Fibroblast of skin of scalp (primary cell): Measurements from ENCODE around the gene TGFB2. TPM values are rescaled to one million over a fixed set of nuclear protein-coding genes. Genes with fewer than 3 reads are reported as not detected.
"Not testable (repeated sequence)": the region's sequence is repeated elsewhere in the genome, so short reads cannot be mapped to it uniquely, and the experiment has no call there.

Experiments
- DNase-seq: peaks from one replicate; pipeline ENCODE4 v3.0.0-alpha.2; 2013
- polyA plus RNA-seq, 2 experiments: library from polyadenylated mRNA; unstranded; fragments of 120-200 nt; gene quantifications; one replicate each; pipeline ENCODE4 v1.2.1, GENCODE V29; 2013; ENCODE audit not compliant: insufficient read length in 2 of 2

The TGFB2 gene
- polyA plus RNA-seq (2013, experiment 1 of 2; ENCODE audit: insufficient read length) = 36.8 TPM
- 39.3 TPM for polyA plus RNA-seq (2013, experiment 2 of 2; ENCODE audit: insufficient read length)

GRCh38 chr1:218344814-218345672, at the start of gene TGFB2:
TGFB2 (plus strand) TSS chr1:218345336; CDS start chr1:218346702, 1,366 bp downstream.
- peak; percentile 82 for DNase-seq

- no peak for DNase-seq
Measured at GRCh38 chr1:218296162-218296561, 49.0 kb upstream of the TGFB2 start.

GRCh38 chr1:218297461-218297860, 47.7 kb upstream of the TGFB2 start:
- no peak for DNase-seq

- peak; percentile 58 for DNase-seq
Measured at GRCh38 chr1:218297867-218298266, 47.3 kb upstream of the TGFB2 start.

GRCh38 chr1:218298398-218298797, 46.7 kb upstream of the TGFB2 start:
- DNase-seq = no peak

- peak; percentile 77 for DNase-seq
Measured at GRCh38 chr1:218299416-218299815, 45.7 kb upstream of the TGFB2 start.

GRCh38 chr1:218301217-218301616, 43.9 kb upstream of the TGFB2 start:
- no peak for DNase-seq

GRCh38 chr1:218302155-218302554, 43.0 kb upstream of the TGFB2 start:
- no peak for DNase-seq

GRCh38 chr1:218303176-218303879, 41.8 kb upstream of the TGFB2 start:
- DNase-seq = no peak

GRCh38 chr1:218304281-218305039, 40.7 kb upstream of the TGFB2 start:
- DNase-seq = peak; percentile 86

- DNase-seq = no peak
Measured at GRCh38 chr1:218305472-218306064, 39.6 kb upstream of the TGFB2 start.

GRCh38 chr1:218312509-218312908, 32.6 kb upstream of the TGFB2 start:
- peak; percentile 20 for DNase-seq

- no peak for DNase-seq
Measured at GRCh38 chr1:218314316-218314715, 30.8 kb upstream of the TGFB2 start.

GRCh38 chr1:218315638-218316037, 29.5 kb upstream of the TGFB2 start:
- DNase-seq = no peak

GRCh38 chr1:218317061-218317460, 28.1 kb upstream of the TGFB2 start:
- no peak for DNase-seq

GRCh38 chr1:218320182-218320581, 25.0 kb upstream of the TGFB2 start:
- DNase-seq = not testable (repeated sequence)

- DNase-seq = no peak
Measured at GRCh38 chr1:218322762-218323161, 22.4 kb upstream of the TGFB2 start.

GRCh38 chr1:218323568-218324225, 21.4 kb upstream of the TGFB2 start:
- no peak for DNase-seq

- no peak for DNase-seq
Measured at GRCh38 chr1:218324226-218324580, 20.9 kb upstream of the TGFB2 start.

- DNase-seq = no peak
Measured at GRCh38 chr1:218328769-218329168, 16.4 kb upstream of the TGFB2 start.

- DNase-seq = peak; percentile 49
Measured at GRCh38 chr1:218330043-218330623, 15.0 kb upstream of the TGFB2 start.

GRCh38 chr1:218332416-218332815, 12.7 kb upstream of the TGFB2 start:
- no peak for DNase-seq
